HCT116 (cell line): ENCODE data around the gene MCF2L. TPM values are rescaled to one million over a fixed set of nuclear protein-coding genes. Genes with fewer than 3 reads are reported as not detected.

Experiments used
- ATAC-seq: fragments of 200-7000 bp; cut with Tn5 transposase; 2 replicates; pipeline ENCODE4 v1.9.1; 2020; ENCODE audit warnings: mild to moderate bottlenecking, moderate library complexity
- BruUV-seq: library from RNA; stranded (reverse); fragments of 400-500 nt; replicated peaks from 2 replicates; lab custom pipeline; 2021; lab: Mats Ljungman, UMichigan
- CTCF ChIA-PET: fragments of 300-600 bp; sonication (Branson Sonifier 250); formaldehyde crosslinking; loops from one replicate; lab custom pipeline; 2021; ENCODE audit warnings: antibody characterized with exemption; lab: Charles Lee
- POLR2A ChIA-PET: fragments of 300-600, 350-600 bp; sonication (Branson Sonifier 250); formaldehyde crosslinking; loops from one replicate; lab custom pipeline; 2021; ENCODE audit warnings: antibody characterized with exemption; lab: Charles Lee
- RAD21 ChIA-PET, 2 experiments: fragments of 300-600 bp; sonication (Branson Sonifier 250); formaldehyde crosslinking; loops; one replicate each; lab custom pipeline; 2023; ENCODE audit warnings: low total read pairs in 2 of 2; ENCODE audit not compliant: uncharacterized antibody in 2 of 2, unreplicated experiment in 2 of 2, low non-redundant PET in 1 of 2; lab: Charles Lee
- DNase-seq: peaks from one replicate; pipeline ENCODE4 v3.0.0-alpha.2; 2010; ENCODE audit warnings: low read depth, low spot score
- H2AFZ ChIP-seq: fragments of 200-600 bp; shearing (Covaris generic), sonication (generic); 2 replicates; pipeline ENCODE4 v1.6.1; 2017; ENCODE audit warnings: low read depth, mixed run types, mixed read lengths, antibody characterized with exemption, low read length; ENCODE audit not compliant: poor library complexity, severe bottlenecking
- H3K27ac ChIP-seq: 2 replicates; pipeline ENCODE4 v1.5.1; 2012; ENCODE audit warnings: low read depth, low read length
- H3K27me3 ChIP-seq: fragments of 200-600 bp; sonication (generic); 2 replicates; pipeline ENCODE4 v1.6.1; 2016; ENCODE audit warnings: mixed run types, low read length, mixed read lengths; ENCODE audit not compliant: insufficient read depth
- H3K36me3 ChIP-seq, 2 experiments: fragments of 200-500 bp in 1 of 2; fragments of 200-600 bp in 1 of 2; sonication (Bioruptor generic) in 1 of 2; sonication (generic) in 1 of 2; 2 replicates each; pipeline versions ENCODE4 v1.5.1 to v1.6.1; 2014 to 2016; ENCODE audit warnings: low read length in 2 of 2, inconsistent platforms in 1 of 2, mixed read lengths in 1 of 2, mixed run types in 1 of 2; ENCODE audit not compliant: insufficient read depth in 2 of 2, control insufficient read depth in 1 of 2
- H3K4me1 ChIP-seq, 2 experiments: fragments of 200-600 bp in 1 of 2; sonication (generic) in 1 of 2; 2 replicates each; pipeline versions ENCODE4 v1.5.1 to v1.6.1; 2012 to 2017; ENCODE audit warnings: low read length in 2 of 2, inconsistent platforms in 1 of 2, mild to moderate bottlenecking in 1 of 2, mixed read lengths in 1 of 2, mixed run types in 1 of 2, moderate library complexity in 1 of 2; ENCODE audit not compliant: insufficient read depth in 2 of 2, control insufficient read depth in 1 of 2
- H3K4me2 ChIP-seq: fragments of 200-600 bp; sonication (generic); 2 replicates; pipeline ENCODE4 v1.6.1; 2017; ENCODE audit warnings: mixed run types, low read length, mixed read lengths
- H3K4me3 ChIP-seq, 2 experiments: fragments of 200-600 bp in 1 of 2; sonication (generic) in 1 of 2; replicated peaks in 1 of 2; 2 replicates each; pipeline ENCODE4 v1.5.1; 2011 to 2016; ENCODE audit warnings: low read length in 2 of 2, control low read depth in 1 of 2, low read depth in 1 of 2, mild to moderate bottlenecking in 1 of 2, mixed read lengths in 1 of 2, mixed run types in 1 of 2
- H3K79me2 ChIP-seq: fragments of 200-600 bp; sonication (generic); 2 replicates; pipeline ENCODE4 v1.6.1; 2017; ENCODE audit warnings: mild to moderate bottlenecking, mixed run types, low read length, moderate library complexity, mixed read lengths; ENCODE audit not compliant: insufficient read depth
- H3K9ac ChIP-seq: fragments of 200-600 bp; sonication (generic); 2 replicates; pipeline ENCODE4 v1.6.1; 2016; ENCODE audit warnings: low read length, mixed read lengths
- H3K9me2 ChIP-seq: fragments of 200-600 bp; sonication (generic), shearing (Covaris generic); 2 replicates; pipeline ENCODE4 v1.6.1; 2017; ENCODE audit warnings: mixed run types, mild to moderate bottlenecking, moderate library complexity; ENCODE audit not compliant: insufficient read depth
- H3K9me3 ChIP-seq, 2 experiments: fragments of 200-500 bp in 1 of 2; fragments of 200-600 bp in 1 of 2; sonication (Bioruptor generic) in 1 of 2; sonication (generic) in 1 of 2; 2 replicates each; pipeline ENCODE4 v1.6.1; 2014 to 2017; ENCODE audit warnings: low read length in 2 of 2, mixed read lengths in 2 of 2, inconsistent platforms in 1 of 2, low read depth in 1 of 2, mild to moderate bottlenecking in 1 of 2, mixed run types in 1 of 2, moderate library complexity in 1 of 2; ENCODE audit not compliant: control insufficient read depth in 1 of 2, insufficient read depth in 1 of 2
- H4K20me1 ChIP-seq: fragments of 200-600 bp; sonication (generic), shearing (Covaris generic); 2 replicates; pipeline ENCODE4 v1.6.1; 2017; ENCODE audit warnings: mixed run types, mild to moderate bottlenecking, moderate library complexity; ENCODE audit not compliant: insufficient read depth
- EGR1 ChIP-seq: IDR thresholded peaks from 2 replicates; pipeline ENCODE4 v1.6.1; 2012; ENCODE audit warnings: low read depth
- EZH2phosphoT487 ChIP-seq: fragments of 200-600 bp; IDR thresholded peaks from 2 replicates; pipeline ENCODE4 v1.6.1; 2018; ENCODE audit warnings: antibody characterized with exemption, borderline replicate concordance
- FOSL1 ChIP-seq: IDR thresholded peaks from 2 replicates; pipeline ENCODE4 v1.6.1; 2012; ENCODE audit warnings: low read depth
- POLR2A ChIP-seq: IDR thresholded peaks from 2 replicates; pipeline ENCODE4 v1.7.0; 2011; ENCODE audit warnings: borderline replicate concordance; ENCODE audit not compliant: insufficient read depth, insufficient read length; ENCODE audit errors: extremely low read depth
- POLR2AphosphoS5 ChIP-seq: IDR thresholded peaks from 2 replicates; pipeline ENCODE4 v1.6.1; 2011; ENCODE audit warnings: mild to moderate bottlenecking, low read depth, low read length, moderate library complexity
- RAD21 ChIP-seq: IDR thresholded peaks from 2 replicates; pipeline ENCODE4 v1.6.1; 2012; ENCODE audit warnings: low read depth, mild to moderate bottlenecking
- REST ChIP-seq: IDR thresholded peaks from 2 replicates; pipeline ENCODE4 v1.6.1; 2012; ENCODE audit warnings: low read depth
- SIN3A ChIP-seq: IDR thresholded peaks from 2 replicates; pipeline ENCODE4 v1.6.1; 2012; ENCODE audit warnings: low read depth
- SRF ChIP-seq: IDR thresholded peaks from 2 replicates; pipeline ENCODE4 v1.6.1; 2012; ENCODE audit warnings: low read depth
- TCF7L2 ChIP-seq: IDR thresholded peaks from 2 replicates; pipeline ENCODE4 v1.7.0; 2011; ENCODE audit warnings: borderline replicate concordance, inconsistent platforms; ENCODE audit not compliant: insufficient read depth, insufficient read length; ENCODE audit errors: extremely low read depth
- ZBTB33 ChIP-seq: IDR thresholded peaks from 2 replicates; pipeline ENCODE4 v1.6.1; 2011; ENCODE audit warnings: mild to moderate bottlenecking, low read length, moderate library complexity; ENCODE audit not compliant: insufficient replicate concordance; ENCODE audit errors: extremely low read depth
- intact Hi-C: fragments of 100-400 bp; cut with micrococcal nuclease; formaldehyde crosslinking; loops from 2 replicates; pipeline ENCODE4 v1.10.0; 2022
- total RNA-seq: library from RNA; stranded (reverse); gene quantifications from one replicate; pipeline ENCODE4 v1.2.1, GENCODE V29; 2021; ENCODE audit not compliant: unreplicated experiment
- TF ChIP-seq, protein P1 (sequence below): IDR thresholded peaks from 2 replicates; pipeline ENCODE4 v1.6.1; 2012

Gene MCF2L
- total RNA-seq, 1 experiment from 2014 or later = 19.3 TPM

GRCh38 chr13:113040031-113040430 lies 71.0 kb downstream of the MCF2L start:
- no peaks in the 10 kb centered on the region for H3K27me3 ChIP-seq
- no peaks in the 10 kb centered on the region for H3K9me2 ChIP-seq
- H3K9me3 ChIP-seq = no peaks in the 10 kb centered on the region
- H3K4me2 ChIP-seq = no peak overlapping the region
- TF ChIP-seq EZH2phosphoT487 (no peak), POLR2A (no peak), EGR1 (no peak), POLR2AphosphoS5 (no peak), SRF (no peak), REST (no peak), SIN3A (no peak), TCF7L2 (no peak), FOSL1 (no peak), ZBTB33 (no peak), RAD21 (no peak)
- TF ChIP-seq, protein P1, sequence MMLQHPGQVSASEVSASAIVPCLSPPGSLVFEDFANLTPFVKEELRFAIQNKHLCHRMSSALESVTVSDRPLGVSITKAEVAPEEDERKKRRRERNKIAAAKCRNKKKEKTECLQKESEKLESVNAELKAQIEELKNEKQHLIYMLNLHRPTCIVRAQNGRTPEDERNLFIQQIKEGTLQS = no peak
- TF ChIP-seq, all 23 proteins: peak for 0
- no peak overlapping the region for H3K9ac ChIP-seq
- no peaks in the 10 kb centered on the region for H3K36me3 ChIP-seq
- DNase-seq (no peak), ATAC-seq (no peak)
- H3K4me1 ChIP-seq = peaks cover 0 to 2% of the 10 kb centered on the region in 2 experiments; a peak in 1 of 4 replicates
- H3K79me2 ChIP-seq = no peaks in the 10 kb centered on the region
- H3K27ac ChIP-seq = no peak overlapping the region
- H3K4me3 ChIP-seq = no peak overlapping the region
- no TSS peak for BruUV-seq
- intact Hi-C loops = no loop called here
- H4K20me1 ChIP-seq = no peaks in the 10 kb centered on the region
- CTCF ChIA-PET = no interaction called here
- RAD21 ChIA-PET = no interaction called here
- H2AFZ ChIP-seq = no peak overlapping the region
- POLR2A ChIA-PET = no interaction called here
